Stimulated activated naive CD8-positive, alpha-beta T cell treated with anti-CD3 and anti-CD28 coated beads, Interleukin-15, amount 100 ng/mL, for 72 hours (primary cell): Measurements from ENCODE around the gene PRSS33.

Source experiments
- ATAC-seq: fragments of 150-1000 bp; cut with Tn5 transposase; 2 replicates; pipeline ENCODE4 v1.10.0; 2021; ENCODE audit warnings: mild to moderate bottlenecking, moderate library complexity
- DNase-seq, 2 donors: peaks; one replicate each; pipeline ENCODE4 v3.0.0; 2021 to 2022
- H3K27ac Mint-ChIP-seq, 2 donors: one replicate each; pipeline ENCODE4 v1.8.0; 2022; ENCODE audit warnings: mild to moderate bottlenecking in 2 of 2, mixed read lengths in 2 of 2, moderate library complexity in 2 of 2
- H3K27me3 Mint-ChIP-seq: one replicate; pipeline ENCODE4 v1.8.0; 2022; ENCODE audit warnings: mixed read lengths
- H3K4me1 Mint-ChIP-seq: one replicate; pipeline ENCODE4 v1.8.0; 2022; ENCODE audit warnings: mild to moderate bottlenecking, mixed read lengths
- H3K4me3 Mint-ChIP-seq, 2 donors: one replicate each; pipeline ENCODE4 v1.8.0; 2022; ENCODE audit warnings: mild to moderate bottlenecking in 2 of 2, mixed read lengths in 2 of 2, moderate library complexity in 1 of 2
- H3K9me3 Mint-ChIP-seq, 2 donors: one replicate each; pipeline ENCODE4 v1.8.0; 2022; ENCODE audit warnings: mixed read lengths in 2 of 2

PRSS33 gene

GRCh38 chr16:2791174-2791573, 3.8 kb upstream of the PRSS33 start:
- no peak for ATAC-seq
- no peak overlapping the region for H3K4me3 Mint-ChIP-seq
- peaks cover 51% of the 10 kb centered on the region for H3K27me3 Mint-ChIP-seq
- no peak for DNase-seq
- no peak overlapping the region for H3K27ac Mint-ChIP-seq
- peaks cover 11% of the 10 kb centered on the region for H3K4me1 Mint-ChIP-seq
- H3K9me3 Mint-ChIP-seq: no peaks in the 10 kb centered on the region

GRCh38 chr16:2790631-2791030, 3.3 kb upstream of the PRSS33 start:
- peaks cover 17% of the 10 kb centered on the region for H3K4me1 Mint-ChIP-seq
- ATAC-seq: no peak

GRCh38 chr16:2787961-2788360, 601 bp upstream of the PRSS33 start:
- Mint-ChIP-seq H3K27ac (no peak overlapping the region), H3K4me3 (peak overlapping the region; percentile 2 to 37), H3K4me1 (peaks cover 30% of the 10 kb centered on the region), H3K9me3 (no peaks in the 10 kb centered on the region), H3K27me3 (peaks cover 36% of the 10 kb centered on the region)
- DNase-seq: no peak
- ATAC-seq: no peak

More at GRCh38 chr16:2790631-2791030, 3.3 kb upstream of the PRSS33 start:
- no peaks in the 10 kb centered on the region for H3K9me3 Mint-ChIP-seq
- no peak overlapping the region for H3K4me3 Mint-ChIP-seq
- H3K27ac Mint-ChIP-seq: no peak overlapping the region
- DNase-seq: no peak
- peaks cover 46% of the 10 kb centered on the region for H3K27me3 Mint-ChIP-seq

GRCh38 chr16:2786826-2787151, 571 bp downstream of the PRSS33 start:
- H3K4me3 Mint-ChIP-seq: no peak overlapping the region
- no peak for DNase-seq
- peaks cover 30% of the 10 kb centered on the region for H3K4me1 Mint-ChIP-seq

GRCh38 chr16:2786061-2786825, 1.1 kb downstream of the PRSS33 start:
- Mint-ChIP-seq H3K27ac (no peak overlapping the region), H3K27me3 (peaks cover 26% of the 10 kb centered on the region)
- no peak for ATAC-seq

More at GRCh38 chr16:2786826-2787151, 571 bp downstream of the PRSS33 start:
- no peak for ATAC-seq
- H3K27ac Mint-ChIP-seq: no peak overlapping the region
- peaks cover 31% of the 10 kb centered on the region for H3K27me3 Mint-ChIP-seq
- no peaks in the 10 kb centered on the region for H3K9me3 Mint-ChIP-seq

GRCh38 chr16:2785101-2785991, 2.0 kb downstream of the PRSS33 start:
- DNase-seq: peak; percentile 54 to 58
- H3K4me3 Mint-ChIP-seq: peak overlapping the region; percentile 90 to 94
- no peaks in the 10 kb centered on the region for H3K9me3 Mint-ChIP-seq
- peaks cover 30% of the 10 kb centered on the region for H3K4me1 Mint-ChIP-seq
- H3K27ac Mint-ChIP-seq: peak overlapping the region; percentile 93 to 94
- ATAC-seq: peak; percentile 75
- H3K27me3 Mint-ChIP-seq: peaks cover 17% of the 10 kb centered on the region

More at GRCh38 chr16:2786061-2786825, 1.1 kb downstream of the PRSS33 start:
- Mint-ChIP-seq H3K4me1 (peaks cover 30% of the 10 kb centered on the region), H3K4me3 (peak overlapping the region; percentile 56 to 74), H3K9me3 (no peaks in the 10 kb centered on the region)
- DNase-seq: no peak

GRCh38 chr16:2784358-2785100, 2.8 kb downstream of the PRSS33 start:
- peak overlapping the region; percentile 93 to 94 for H3K27ac Mint-ChIP-seq
- H3K9me3 Mint-ChIP-seq: no peaks in the 10 kb centered on the region
- peaks cover 36% of the 10 kb centered on the region for H3K4me1 Mint-ChIP-seq
- DNase-seq (no peak), ATAC-seq (peak; percentile 66)
- peaks cover 11% of the 10 kb centered on the region for H3K27me3 Mint-ChIP-seq
- peak overlapping the region; percentile 90 to 94 for H3K4me3 Mint-ChIP-seq

GRCh38 chr16:2783581-2784357, 3.6 kb downstream of the PRSS33 start:
- ATAC-seq (no peak), DNase-seq (no peak)
- Mint-ChIP-seq H3K27ac (no peak overlapping the region), H3K27me3 (peaks cover 11% of the 10 kb centered on the region), H3K4me3 (peak overlapping the region; percentile 35 to 94), H3K9me3 (no peaks in the 10 kb centered on the region), H3K4me1 (peaks cover 44% of the 10 kb centered on the region)

- Mint-ChIP-seq H3K9me3 (no peaks in the 10 kb centered on the region), H3K4me1 (peaks cover 51% of the 10 kb centered on the region), H3K27ac (no peak overlapping the region), H3K4me3 (no peak overlapping the region), H3K27me3 (peaks cover 5% of the 10 kb centered on the region)
- DNase-seq: no peak
- no peak for ATAC-seq
These were observed 4.6 kb downstream of the PRSS33 start for GRCh38 chr16:2782583-2783351.

- ATAC-seq: no peak
- DNase-seq: no peak
- Mint-ChIP-seq H3K27me3 (no peaks in the 10 kb centered on the region), H3K4me1 (peaks cover 49% of the 10 kb centered on the region), H3K9me3 (no peaks in the 10 kb centered on the region), H3K27ac (peak overlapping the region in 1 of 2 donors; percentile 19), H3K4me3 (peak overlapping the region in 1 of 2 donors; percentile 29)
These were observed 7.1 kb downstream of the PRSS33 start for GRCh38 chr16:2779978-2780898.

- ATAC-seq (no peak), DNase-seq (no peak)
- Mint-ChIP-seq H3K27me3 (no peaks in the 10 kb centered on the region), H3K9me3 (no peaks in the 10 kb centered on the region), H3K4me1 (peaks cover 48% of the 10 kb centered on the region), H3K27ac (no peak overlapping the region), H3K4me3 (peak overlapping the region; percentile 91 to 96)
These were observed 8.0 kb downstream of the PRSS33 start for GRCh38 chr16:2779151-2779920.

- H3K9me3 Mint-ChIP-seq: no peaks in the 10 kb centered on the region
- ATAC-seq (no peak), DNase-seq (no peak)
- peak overlapping the region; percentile 91 to 96 for H3K4me3 Mint-ChIP-seq
- H3K27ac Mint-ChIP-seq: peak overlapping the region; percentile 98 to 99
- no peaks in the 10 kb centered on the region for H3K27me3 Mint-ChIP-seq
- H3K4me1 Mint-ChIP-seq: peaks cover 51% of the 10 kb centered on the region
These were observed 8.8 kb downstream of the PRSS33 start for GRCh38 chr16:2778630-2778958.
